SU-DHL-6 (cell line): ENCODE results near the gene KNDC1.

Source experiments
- CTCF ChIP-seq: fragments of 200-600 bp; sonication (generic); IDR thresholded peaks from one replicate; pipeline ENCODE4 v1.5.1; 2017; ENCODE audit warnings: antibody characterized with exemption, mild to moderate bottlenecking, low read length, moderate library complexity; ENCODE audit not compliant: insufficient read depth, poor library complexity, severe bottlenecking
- EZH2phosphoT487 ChIP-seq: fragments of 200-600 bp; sonication (generic), shearing (Covaris generic); conservative IDR thresholded peaks from 2 replicates; pipeline ENCODE4 v1.6.1; 2018; ENCODE audit warnings: mild to moderate bottlenecking, antibody characterized with exemption, low read length, moderate library complexity, mixed read lengths

- TF ChIP-seq CTCF: no peak
- TF ChIP-seq EZH2phosphoT487: no peak
These were observed 55.6 kb downstream of the KNDC1 start for GRCh38 chr10:133215586-133215985.
